HG03060 (cell line): ENCODE results near the gene MYL6.
"Not testable (repeated sequence)": the region's sequence is repeated elsewhere in the genome, so short reads cannot be mapped to it uniquely, and the experiment has no call there.

Experiments
- ATAC-seq: cut with Tn5 transposase; IDR thresholded peaks from one replicate; pipeline ENCODE4 v1.9.1; 2021; ENCODE audit warnings: low read depth, moderate number of reproducible peaks; ENCODE audit not compliant: unreplicated experiment

Gene MYL6

GRCh38 chr12:56158029-56158925, at the start of gene MYL6:
Gene MYL6 (plus strand): TSS chr12:56158359. CDS start chr12:56158402, 43 bp downstream.
- ATAC-seq, result peak; percentile 86

- no peak for ATAC-seq
These were observed 47.6 kb upstream of the MYL6 start for GRCh38 chr12:56110571-56110970.

DNA sequence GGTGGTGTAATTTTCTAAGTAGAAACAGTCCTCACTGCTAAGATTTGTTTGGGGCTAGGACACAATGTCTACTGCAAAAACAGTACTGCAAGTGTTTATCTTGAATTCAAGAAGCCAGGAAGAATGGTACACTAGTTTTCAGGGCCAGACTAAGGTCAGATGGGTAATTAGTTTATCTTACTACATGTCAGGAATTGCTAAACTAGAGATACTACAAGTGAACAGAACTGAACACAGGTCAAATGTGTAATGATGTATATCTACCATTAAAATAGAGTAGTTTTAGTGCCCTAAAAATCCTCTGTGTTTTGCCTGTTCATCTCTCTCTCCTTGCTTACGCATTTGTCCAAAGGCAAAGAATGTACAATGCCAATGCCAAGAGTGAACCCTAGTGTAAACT, 44.1 kb upstream of the MYL6 start:
- ATAC-seq, result no peak

GRCh38 chr12:56115329-56115728, 42.8 kb upstream of the MYL6 start:
- ATAC-seq, result no peak

DNA sequence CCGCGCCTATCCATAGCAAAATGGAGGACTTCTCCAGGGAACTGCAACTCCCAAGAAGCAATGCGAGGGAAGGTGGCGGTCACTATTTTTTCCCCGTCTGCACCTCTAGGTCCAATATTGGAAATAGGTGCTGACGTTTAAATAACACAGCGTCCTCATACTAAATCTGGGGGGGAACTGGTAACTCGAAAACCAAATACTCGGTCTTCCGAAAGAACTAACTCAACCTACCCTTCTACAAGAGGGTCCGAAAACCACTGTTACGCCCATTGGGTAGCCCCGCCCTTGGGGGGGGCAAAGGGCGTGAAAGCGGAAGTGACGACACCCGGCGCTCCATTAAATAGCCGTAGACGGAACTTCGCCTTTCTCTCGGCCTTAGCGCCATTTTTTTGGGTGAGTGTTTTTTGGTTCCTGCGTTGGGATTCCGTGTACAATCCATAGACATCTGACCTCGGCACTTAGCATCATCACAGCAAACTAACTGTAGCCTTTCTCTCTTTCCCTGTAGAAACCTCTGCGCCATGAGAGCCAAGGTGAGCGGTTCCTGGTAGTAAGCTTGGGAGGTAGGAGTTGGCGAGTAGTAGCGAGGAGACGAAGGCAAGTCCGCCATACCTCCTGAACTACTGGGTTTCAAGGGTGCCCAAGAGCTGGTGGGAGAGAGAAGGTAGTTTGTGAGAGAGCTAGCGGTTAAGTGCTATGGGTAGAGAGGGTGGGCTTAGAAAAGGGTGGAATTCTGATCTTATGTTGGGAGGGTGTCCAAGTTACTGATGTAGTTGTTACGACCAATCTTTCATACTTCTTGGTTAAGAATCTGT, 41.7 kb upstream of the MYL6 start, which contains the start of gene RPL41:
Gene RPL41, plus strand, starts transcription at position 367 of the 815 bp plus-strand sequence.
- ATAC-seq, result peak; percentile 26

DNA sequence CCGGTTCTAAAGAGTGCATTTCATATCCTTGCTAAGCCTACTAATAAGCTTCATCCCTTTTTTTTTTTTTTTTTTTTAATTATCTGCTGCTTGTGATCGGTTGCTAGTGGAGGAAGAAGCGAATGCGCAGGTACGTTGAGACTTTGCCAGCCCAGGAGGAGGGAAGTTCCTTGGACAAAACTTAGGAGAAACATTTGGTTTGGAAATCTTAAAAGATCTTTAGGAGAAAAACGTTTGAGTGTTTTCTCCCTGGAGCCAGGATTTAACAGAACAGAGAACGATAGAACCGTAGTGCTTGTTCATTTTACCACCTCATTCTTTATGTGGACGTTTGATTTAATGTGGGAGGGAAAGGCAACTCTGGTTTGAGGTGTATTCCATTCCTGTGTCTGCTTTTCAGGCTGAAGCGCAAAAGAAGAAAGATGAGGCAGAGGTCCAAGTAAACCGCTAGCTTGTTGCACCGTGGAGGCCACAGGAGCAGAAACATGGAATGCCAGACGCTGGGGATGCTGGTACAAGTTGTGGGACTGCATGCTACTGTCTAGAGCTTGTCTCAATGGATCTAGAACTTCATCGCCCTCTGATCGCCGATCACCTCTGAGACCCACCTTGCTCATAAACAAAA, 41.0 kb upstream of the MYL6 start:
- not testable (repeated sequence) for ATAC-seq

- ATAC-seq, result peak; percentile 86
These were observed 40.1 kb upstream of the MYL6 start, which contains the start of gene ZC3H10 for GRCh38 chr12:56117778-56118687. Gene ZC3H10 (plus strand): TSS chr12:56118266. CDS start chr12:56120563, 2,297 bp downstream.

GRCh38 chr12:56118688-56119357, 39.3 kb upstream of the MYL6 start:
- no peak for ATAC-seq

DNA sequence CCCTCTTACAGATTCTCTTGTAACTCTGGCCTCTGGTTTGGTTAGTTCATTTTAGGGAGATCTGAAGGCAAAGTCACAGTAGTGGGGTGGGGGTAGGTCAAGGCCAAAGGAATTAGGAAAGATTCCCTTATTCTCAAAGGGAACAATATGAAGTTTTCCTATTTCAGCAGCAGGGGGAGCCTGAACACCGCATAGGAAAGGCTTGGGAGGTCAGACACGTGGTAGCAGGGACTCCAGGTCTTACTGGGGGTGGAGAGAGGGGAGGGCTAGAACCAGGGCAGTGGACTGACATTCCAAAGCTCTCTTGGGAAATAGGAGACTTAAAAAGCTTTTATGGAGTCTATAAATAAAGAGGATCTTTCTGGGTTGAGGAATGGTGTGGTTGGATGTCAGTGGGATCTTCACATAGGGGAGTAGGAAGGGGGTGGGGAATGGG, 38.8 kb upstream of the MYL6 start:
- ATAC-seq, result no peak

- ATAC-seq, result no peak
These were observed 37.9 kb upstream of the MYL6 start for GRCh38 chr12:56120158-56120846.

GRCh38 chr12:56121204-56121870, 36.8 kb upstream of the MYL6 start:
- no peak for ATAC-seq

DNA sequence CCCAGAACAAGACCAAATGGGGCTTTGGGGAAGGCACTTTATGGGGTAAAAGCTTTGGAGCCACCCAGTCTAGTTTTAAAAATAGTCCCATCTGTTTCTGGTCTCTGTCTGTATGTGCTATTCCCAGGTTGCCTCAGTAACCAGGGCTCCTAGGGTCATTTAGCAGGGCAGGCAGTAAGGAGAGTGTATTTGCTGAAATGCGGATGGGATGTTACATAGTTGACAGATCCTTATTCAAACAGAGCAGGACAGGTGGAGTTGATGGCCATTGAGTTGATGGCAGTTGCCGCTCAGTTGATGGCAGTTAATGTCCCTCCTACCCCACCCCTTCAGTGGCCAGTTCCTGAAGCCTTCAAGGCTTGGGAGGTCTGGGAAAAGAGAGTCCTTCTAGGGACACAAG, 35.5 kb upstream of the MYL6 start:
- ATAC-seq, result no peak

DNA sequence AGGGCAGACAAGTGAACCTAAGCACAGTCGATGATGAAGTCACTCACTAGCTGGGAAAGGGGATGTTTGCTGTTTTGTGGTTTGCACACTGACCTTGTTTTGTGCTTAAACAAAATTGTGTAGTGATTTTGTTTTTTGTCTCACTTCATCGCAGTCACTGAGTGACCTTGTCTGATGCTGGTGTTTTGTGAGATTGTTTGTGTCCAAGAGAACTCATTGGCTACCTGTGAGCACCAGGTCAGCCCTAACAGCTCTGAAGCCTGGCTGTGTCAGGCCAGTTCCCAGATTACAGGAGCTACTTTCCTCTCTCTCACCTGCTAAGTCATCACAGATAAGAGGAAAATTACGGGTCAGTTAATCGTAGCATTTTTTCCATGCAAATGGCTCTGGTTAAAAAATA, 34.0 kb upstream of the MYL6 start:
- ATAC-seq, result no peak

DNA sequence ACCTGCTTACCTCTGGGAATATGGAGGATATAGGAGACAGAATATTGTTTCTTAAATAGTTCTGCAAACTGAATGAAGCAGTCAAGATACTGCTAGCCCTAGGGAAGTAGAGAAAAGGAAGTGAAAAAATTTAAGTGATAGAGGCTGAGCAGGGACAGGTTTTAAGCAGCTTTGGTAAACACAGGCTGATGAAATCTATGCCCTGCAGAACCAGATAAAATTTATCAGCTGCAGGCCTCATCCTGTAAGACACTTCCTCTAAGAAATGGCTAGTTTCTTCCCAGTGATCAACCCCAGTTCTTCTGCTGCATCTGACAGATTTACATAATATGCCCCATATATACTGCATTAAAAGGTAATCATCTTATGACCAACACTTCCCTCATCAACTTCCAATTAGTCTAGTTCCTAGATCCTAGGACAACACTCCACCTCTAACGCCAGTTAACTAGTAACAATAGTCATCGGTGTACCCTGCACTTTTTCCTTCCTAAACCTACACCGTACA, 31.4 kb upstream of the MYL6 start:
- no peak for ATAC-seq

- no peak for ATAC-seq
These were observed 30.7 kb upstream of the MYL6 start for GRCh38 chr12:56127485-56127887.

- peak; percentile 80 for ATAC-seq
These were observed 30.1 kb upstream of the MYL6 start, which contains the start of gene ESYT1 for GRCh38 chr12:56127888-56128669. Gene ESYT1 (plus strand): TSS chr12:56128267. CDS start chr12:56128320, 53 bp downstream.

DNA sequence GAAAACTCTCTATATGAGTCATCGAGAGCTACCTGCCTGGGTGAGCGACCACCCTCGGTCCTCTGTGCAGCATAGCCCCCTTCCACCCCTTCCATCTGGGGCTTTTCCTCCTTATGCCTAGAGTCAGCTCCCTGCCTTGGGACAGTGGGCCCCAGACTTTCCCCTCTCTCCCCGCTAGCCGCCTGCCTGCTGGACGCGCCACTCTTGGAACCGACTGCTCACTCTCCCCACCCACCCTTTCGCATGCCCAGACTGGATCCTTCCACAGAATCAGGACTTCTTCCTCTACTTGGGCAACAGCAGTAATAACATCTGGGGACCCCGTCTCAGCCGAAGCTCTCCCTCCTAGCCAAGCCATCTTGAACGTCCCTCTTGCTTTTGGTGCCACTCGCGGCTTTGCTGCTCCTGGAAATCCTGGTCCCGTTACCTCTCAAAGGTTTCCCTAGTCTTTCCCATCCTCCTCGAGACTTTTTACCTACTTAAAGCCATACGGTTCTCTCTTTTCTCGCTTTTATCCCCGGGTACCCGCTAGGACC, 29.4 kb upstream of the MYL6 start:
- ATAC-seq, result no peak
